8988T (cell line): ENCODE measurements around the gene SOWAHA.

Experiments
- DNase-seq: peaks from one replicate; pipeline ENCODE4 v3.0.0; 2011

SOWAHA gene

DNA sequence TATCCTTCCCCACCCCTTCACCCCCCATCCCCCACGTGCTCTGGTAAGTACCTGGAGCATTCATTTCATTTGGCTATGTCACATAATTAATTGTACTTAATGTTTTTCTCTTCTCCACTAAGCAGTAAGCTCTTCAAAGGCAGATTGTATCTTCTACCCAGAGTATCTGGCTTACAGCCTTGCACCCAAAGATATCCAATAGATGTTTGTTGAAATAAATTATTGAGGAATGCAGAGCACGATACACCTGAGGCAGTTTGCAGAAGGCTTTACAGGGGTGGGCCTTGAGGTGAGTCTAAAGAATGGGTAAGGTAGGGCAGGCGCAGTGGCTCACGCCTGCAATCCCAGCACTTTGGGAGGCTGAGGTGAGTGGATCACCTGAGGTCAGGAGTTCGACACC is 2.5 kb upstream of the SOWAHA start:
- DNase-seq: no peak

DNA sequence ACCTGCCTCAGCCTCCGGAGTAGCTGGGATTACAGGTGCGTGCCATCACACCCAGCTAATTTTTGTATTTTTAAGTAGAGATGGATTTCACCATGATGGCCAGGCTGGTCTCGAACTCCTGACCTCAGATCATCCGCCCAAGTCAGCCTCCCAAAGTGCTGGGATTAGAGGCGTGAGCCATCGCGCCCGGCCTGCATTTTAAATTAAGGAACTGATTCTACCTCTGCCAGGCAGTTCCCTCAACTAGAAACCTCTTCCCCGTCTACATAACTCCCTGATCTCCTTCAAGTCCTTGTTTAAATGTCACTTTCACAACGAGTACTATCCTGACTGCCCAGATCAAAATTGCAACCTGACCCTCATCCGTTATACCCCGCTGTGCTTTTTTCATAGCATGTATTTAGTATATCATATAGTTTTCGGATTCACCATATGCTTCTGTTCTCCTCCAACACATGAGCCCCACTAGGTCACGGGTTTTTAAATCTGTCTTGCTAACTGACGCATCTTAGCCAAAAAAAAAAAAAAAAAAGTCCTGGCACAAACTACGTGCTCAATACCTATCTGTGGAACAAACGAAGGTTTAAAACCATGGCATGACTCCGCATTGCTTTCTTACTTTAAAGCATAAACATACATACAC is 858 bp upstream of the SOWAHA start:
- no peak for DNase-seq

- DNase-seq: peak; percentile 94
Observed at GRCh38 chr5:132813599-132814502, 749 bp downstream of the SOWAHA start.

GRCh38 chr5:132814503-132815294 is 1.6 kb downstream of the SOWAHA start:
- DNase-seq: no peak

DNA sequence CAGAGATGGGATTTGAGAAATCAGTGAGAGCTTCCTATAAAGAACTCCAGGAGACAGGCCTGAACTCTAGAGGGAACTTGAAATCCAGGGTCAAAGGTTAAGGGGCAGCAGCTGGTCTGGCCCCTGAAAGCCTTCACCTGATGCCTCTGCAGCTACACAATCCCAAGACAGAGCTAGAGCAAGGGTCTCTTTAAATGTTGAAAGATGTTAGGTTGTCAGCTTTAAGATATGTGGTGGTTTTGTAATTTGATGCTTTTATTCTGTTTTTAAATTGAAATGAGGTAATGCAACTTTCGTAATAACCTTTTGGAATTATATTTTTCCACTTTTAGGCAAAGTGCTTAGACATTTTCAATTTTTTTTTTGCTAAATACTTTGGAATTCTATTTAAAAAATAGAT is 2.4 kb downstream of the SOWAHA start:
- no peak for DNase-seq

DNA sequence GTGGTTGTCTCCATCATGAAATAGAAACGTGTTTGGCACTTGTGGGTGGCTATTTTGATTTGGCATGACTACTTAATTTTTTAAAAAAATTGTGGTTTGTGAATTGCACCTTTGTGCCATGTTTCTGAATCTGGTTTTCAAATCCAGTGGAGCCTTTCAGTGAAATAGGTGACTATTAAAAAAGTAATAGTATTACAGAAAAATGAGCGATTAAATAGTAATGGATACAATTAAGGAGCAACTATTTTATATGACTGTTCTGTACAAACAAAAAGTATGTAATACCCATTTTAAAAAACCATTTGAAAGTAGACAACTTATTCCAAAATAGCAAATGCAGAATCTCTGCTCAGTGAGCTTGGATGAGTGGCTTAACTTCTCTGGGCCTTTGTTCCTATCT is 3.0 kb downstream of the SOWAHA start:
- no peak for DNase-seq

GRCh38 chr5:132816554-132816953 is 3.5 kb downstream of the SOWAHA start:
- DNase-seq: no peak

DNA sequence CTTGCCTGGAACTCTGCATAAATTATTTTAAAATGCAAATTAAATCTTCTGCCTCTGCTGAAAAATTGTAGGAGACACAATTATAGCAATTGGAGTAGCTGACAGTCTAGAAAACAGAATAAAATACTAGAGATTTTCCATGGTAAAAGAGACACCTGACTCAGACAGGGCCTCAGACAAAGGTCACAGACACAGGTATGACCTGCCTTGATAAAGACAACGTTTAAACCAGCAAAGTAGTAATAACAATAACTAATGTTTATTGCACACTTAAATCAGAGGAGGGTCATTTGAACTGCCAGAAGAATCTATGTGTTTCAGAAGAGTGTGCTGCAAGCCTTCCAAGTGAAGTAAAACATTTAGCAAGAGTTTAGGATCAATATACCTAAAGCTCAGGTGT is 3.9 kb downstream of the SOWAHA start:
- DNase-seq: no peak

- DNase-seq: no peak
Observed at GRCh38 chr5:132819468-132819867, 6.4 kb downstream of the SOWAHA start.

DNA sequence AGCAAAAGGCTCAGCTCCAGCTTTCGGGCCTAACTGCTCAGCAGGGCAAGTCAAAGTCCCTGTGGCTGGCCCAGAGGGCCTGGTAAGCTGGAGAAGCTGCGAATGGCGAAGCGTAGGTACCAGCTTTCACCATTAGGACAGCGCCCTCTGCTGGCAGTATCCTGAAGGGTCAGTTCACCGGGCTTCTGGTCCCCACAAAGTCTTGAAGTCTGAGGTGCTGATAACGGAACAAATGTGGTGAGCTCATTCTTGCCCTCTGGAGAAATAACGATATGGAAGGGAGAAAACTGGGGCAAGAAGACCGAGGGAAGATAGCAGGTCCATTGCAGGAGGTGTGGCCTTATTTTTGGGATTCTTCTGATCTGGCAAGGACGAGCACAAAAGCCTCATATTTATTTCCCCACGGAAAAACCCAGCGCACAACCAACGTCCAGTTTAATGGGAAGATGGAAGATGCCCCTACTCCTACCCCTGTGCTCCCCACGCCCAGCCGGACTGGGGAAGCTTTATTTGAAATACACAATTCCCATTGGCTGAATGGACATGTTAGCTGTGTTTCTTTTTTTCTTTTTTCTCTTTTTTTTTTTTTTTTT is 7.2 kb downstream of the SOWAHA start:
- DNase-seq: peak; percentile 98

DNA sequence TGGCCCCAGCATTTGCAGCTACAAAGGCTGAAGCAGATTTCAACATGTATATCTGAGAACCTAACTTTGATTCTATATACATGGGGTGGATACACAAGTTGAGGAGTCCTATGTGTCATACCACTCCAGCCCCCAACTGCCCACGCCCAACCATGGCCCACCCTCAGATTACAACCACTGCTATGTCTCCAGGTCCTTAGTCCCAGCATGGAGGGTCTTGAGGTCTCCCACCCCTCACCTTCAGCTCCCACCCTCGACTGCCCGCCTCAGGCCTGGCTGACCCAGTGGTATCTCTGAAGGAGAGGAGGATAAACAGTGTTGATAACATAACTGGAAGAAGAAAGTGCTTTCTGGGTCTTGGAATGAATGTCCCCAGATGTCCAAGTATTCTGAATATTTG is 8.2 kb downstream of the SOWAHA start:
- DNase-seq: no peak

GRCh38 chr5:132821791-132822190 is 8.7 kb downstream of the SOWAHA start:
- no peak for DNase-seq

DNA sequence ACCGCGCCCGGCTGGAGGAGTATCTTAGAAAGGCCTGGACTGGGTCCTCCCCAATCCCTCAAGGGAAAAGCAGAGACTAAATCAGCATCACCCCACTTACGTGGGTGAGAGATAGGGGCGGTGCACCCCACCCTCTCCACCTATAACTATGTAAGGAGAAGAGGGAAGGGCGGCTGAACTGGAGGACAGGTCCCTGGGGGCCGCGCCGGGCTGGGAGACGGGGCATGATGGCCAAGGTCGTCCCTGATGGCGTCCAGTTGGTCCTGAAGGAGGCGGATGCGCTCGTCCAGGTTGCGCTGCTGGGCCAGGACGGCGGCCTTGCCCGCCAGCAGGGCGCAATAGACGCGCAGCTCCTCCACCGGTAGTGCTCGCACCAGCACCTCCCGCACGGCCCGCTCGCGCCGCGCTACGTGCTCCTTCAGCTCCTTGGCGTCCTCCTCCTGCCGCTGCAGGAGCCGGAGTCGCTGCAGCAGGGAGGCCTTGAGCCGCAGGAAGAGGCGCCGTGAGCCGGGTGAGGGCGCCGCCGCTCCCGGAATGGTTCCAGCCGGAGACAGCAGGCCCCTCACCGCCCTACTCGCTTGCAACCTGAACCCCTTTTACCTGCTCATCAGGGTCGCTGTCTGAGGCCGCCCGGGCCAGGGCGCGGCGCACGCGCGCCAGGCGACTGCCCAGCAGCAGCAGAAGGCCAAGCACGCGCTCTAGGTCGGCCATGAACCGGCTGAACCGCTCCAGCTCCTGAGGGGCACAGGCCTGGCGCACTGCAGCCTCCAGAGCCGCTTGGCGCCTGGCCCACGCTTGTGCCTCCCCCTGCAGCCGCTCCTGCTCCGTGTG is 9.8 kb downstream of the SOWAHA start:
- no peak for DNase-seq

DNA sequence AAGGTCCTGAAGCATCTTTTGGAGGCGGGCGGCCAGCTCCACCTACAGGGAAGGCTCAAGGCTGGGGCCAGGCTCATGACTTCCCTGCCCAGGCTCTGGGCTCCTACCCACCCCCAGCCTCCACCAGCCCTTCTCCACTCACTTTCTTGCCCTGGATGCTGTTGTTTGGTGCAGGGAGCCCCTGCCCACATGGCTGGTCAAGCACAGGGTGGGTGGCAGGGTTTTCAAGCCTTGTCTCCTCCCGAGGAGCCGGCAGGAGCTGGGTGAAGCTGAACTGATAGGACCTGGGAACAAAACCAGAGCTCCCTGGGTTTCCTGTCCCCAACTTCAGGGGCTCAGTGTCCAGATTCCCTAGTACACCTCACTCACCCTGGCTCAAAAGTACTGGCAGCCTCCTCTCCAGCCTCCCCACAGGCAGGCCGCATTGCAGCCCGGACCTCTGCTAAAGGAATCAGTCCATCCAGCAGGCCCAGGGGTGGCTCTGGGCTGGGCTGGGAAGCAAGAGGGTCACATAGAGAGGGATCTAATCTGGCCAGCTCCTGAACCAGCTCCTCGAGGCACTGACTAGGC is 10.5 kb downstream of the SOWAHA start:
- no peak for DNase-seq

DNA sequence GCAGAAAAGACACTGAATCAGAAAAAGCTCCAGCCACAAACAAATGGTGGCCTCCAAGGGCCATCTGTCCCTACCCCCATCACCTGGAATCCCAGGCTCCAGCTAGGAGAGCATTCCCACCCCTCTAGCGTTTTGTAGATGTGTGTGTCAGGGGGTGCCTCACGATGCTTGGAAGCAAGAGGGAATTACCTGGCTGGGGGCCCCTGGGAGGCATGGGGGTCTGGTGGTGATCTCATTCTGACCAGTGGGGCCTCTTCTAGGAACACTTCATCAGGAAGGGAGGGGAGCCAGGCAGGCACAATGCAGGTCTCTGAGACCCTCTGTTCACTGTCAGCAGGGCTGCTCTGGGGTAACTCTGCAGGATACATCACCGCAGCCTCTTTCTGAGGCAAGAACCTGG is 11.3 kb downstream of the SOWAHA start:
- DNase-seq: no peak

GRCh38 chr5:132825033-132825833 is 12.1 kb downstream of the SOWAHA start:
- DNase-seq: no peak

- DNase-seq: no peak
Observed at GRCh38 chr5:132825834-132826391, 12.8 kb downstream of the SOWAHA start.

DNA sequence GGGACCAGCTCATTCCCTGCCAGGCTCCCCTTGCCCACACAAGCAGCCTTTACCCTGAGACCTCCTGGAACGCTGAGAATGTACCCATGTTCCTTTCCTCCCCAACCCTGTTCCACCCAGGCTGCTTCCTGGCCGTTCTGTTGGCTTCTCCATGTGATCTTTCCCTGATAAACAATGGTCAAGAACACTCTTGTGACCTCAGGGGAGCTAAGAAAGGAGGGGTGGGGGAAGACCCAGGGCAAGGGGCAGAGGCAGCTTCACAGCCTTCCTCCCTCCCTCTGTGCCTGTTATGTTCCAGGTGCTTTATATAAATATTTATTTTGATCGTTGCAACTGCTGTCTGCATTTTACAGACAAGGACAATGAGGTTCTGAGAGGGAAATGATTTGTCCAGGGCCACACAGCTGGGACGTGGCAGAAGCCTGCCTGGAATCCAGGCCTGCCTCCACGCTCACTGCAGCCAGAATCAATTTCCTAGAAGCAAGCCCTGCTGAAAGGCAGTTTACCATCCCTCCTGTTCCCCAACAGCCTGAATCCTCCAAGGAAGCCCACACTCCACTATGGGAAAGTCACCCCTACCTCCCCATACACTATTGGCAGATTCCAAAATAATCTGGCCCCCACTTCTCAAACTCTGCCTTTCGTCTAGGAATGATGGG is 13.5 kb downstream of the SOWAHA start:
- DNase-seq: no peak

DNA sequence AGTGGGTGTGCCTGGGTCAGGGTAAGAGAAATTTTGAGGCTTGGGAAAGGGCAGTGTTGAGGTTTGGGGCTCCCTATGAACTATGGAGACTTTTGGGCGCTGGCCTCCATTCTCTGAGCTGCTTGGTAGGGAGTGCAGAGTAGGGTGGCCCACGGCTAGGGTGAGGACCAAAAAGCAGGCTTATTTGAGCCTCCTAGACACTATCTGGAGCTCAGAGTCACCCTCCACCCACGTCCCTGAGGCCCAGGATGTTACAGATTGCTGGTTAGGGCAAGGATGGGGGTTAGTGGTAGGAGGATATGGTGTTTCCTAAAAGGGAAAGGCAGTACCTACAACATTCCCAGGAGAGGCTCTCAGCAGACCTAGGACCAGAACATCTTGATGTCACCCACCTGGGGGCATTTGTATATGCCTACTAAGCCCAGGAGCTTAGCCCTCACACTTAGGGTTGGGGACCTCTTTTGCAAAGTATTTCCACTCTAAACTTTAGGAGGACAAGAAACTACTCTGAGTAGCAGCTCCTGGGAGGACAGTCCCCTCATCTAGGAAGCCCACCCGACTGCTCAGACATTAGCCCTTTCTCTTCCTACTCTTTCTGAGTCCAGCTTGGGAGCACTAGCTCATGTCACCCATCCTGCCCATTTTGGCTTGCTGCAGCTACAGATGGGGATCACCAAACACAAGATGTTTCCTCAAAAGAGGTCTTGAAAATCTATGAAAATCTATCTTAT is 15.0 kb downstream of the SOWAHA start:
- DNase-seq: no peak
